GM18868 (cell line): ENCODE results near the gene BMPR1B.
"Not testable (repeated sequence)": the region's sequence is repeated elsewhere in the genome, so short reads cannot be mapped to it uniquely, and the experiment has no call there.

ENCODE experiments used
- ATAC-seq: cut with Tn5 transposase; IDR thresholded peaks from one replicate; pipeline ENCODE4 v1.9.1; 2021; ENCODE audit warnings: mild to moderate bottlenecking, moderate library complexity; ENCODE audit not compliant: unreplicated experiment

BMPR1B gene

GRCh38 chr4:95020521-95020920 is 262.8 kb downstream of the BMPR1B start:
- ATAC-seq = no peak

- ATAC-seq = no peak
Measured at GRCh38 chr4:95021099-95021498, 263.3 kb downstream of the BMPR1B start.

GRCh38 chr4:95023110-95023509 is 265.4 kb downstream of the BMPR1B start:
- ATAC-seq = no peak

- no peak for ATAC-seq
Measured at GRCh38 chr4:95027905-95028618, 270.3 kb downstream of the BMPR1B start.

- ATAC-seq = no peak
Measured at GRCh38 chr4:95038791-95039190, 281.0 kb downstream of the BMPR1B start.

GRCh38 chr4:95044324-95044837 is 286.6 kb downstream of the BMPR1B start:
- no peak for ATAC-seq

- no peak for ATAC-seq
Measured at GRCh38 chr4:95045429-95045828, 287.7 kb downstream of the BMPR1B start.

GRCh38 chr4:95048296-95048695 is 290.5 kb downstream of the BMPR1B start:
- no peak for ATAC-seq

- no peak for ATAC-seq
Measured at GRCh38 chr4:95049551-95050233, 291.9 kb downstream of the BMPR1B start.

- ATAC-seq = no peak
Measured at GRCh38 chr4:95050980-95051701, 293.4 kb downstream of the BMPR1B start.

- ATAC-seq = no peak
Measured at GRCh38 chr4:95051702-95052020, 293.9 kb downstream of the BMPR1B start.

GRCh38 chr4:95058991-95059390 is 301.2 kb downstream of the BMPR1B start:
- no peak for ATAC-seq

- no peak for ATAC-seq
Measured at GRCh38 chr4:95059663-95060062, 301.9 kb downstream of the BMPR1B start.

GRCh38 chr4:95061220-95061619 is 303.5 kb downstream of the BMPR1B start:
- ATAC-seq = no peak

- ATAC-seq = not testable (repeated sequence)
Measured at GRCh38 chr4:95061801-95062200, 304.0 kb downstream of the BMPR1B start.

- ATAC-seq = no peak
Measured at GRCh38 chr4:95066050-95066449, 308.3 kb downstream of the BMPR1B start.

- no peak for ATAC-seq
Measured at GRCh38 chr4:95068401-95068800, 310.6 kb downstream of the BMPR1B start.

- no peak for ATAC-seq
Measured at GRCh38 chr4:95068818-95069478, 311.2 kb downstream of the BMPR1B start.

GRCh38 chr4:95071851-95072250 is 314.1 kb downstream of the BMPR1B start:
- ATAC-seq = no peak

GRCh38 chr4:95073646-95074045 is 315.9 kb downstream of the BMPR1B start:
- ATAC-seq = no peak

- no peak for ATAC-seq
Measured at GRCh38 chr4:95077864-95078263, 320.1 kb downstream of the BMPR1B start.
